Ramos (cell line): ENCODE measurements around the gene GAS1.

ENCODE experiments used
- in situ Hi-C: fragments of 300-500 bp; cut with MboI; formaldehyde crosslinking; loops from one replicate; pipeline ENCODE4 v1.14.3; 2022; ENCODE audit warnings: low sequenced_read_pairs; ENCODE audit not compliant: unreplicated experiment

GAS1 gene

GRCh38 chr9:86938780-86939179 is 8.5 kb downstream of the GAS1 start:
- in situ Hi-C loops, result no loop called here

- in situ Hi-C loops, result no loop called here
Observed at GRCh38 chr9:86926145-86926544, 21.2 kb downstream of the GAS1 start.

- in situ Hi-C loops, result no loop called here
Observed at GRCh38 chr9:86925686-86926085, 21.6 kb downstream of the GAS1 start.

GRCh38 chr9:86924206-86924605 is 23.1 kb downstream of the GAS1 start:
- in situ Hi-C loops, result no loop called here

GRCh38 chr9:86921151-86921923 is 26.0 kb downstream of the GAS1 start:
- in situ Hi-C loops, result no loop called here

- in situ Hi-C loops, result no loop called here
Observed at GRCh38 chr9:86918556-86918955, 28.8 kb downstream of the GAS1 start.

- in situ Hi-C loops, result no loop called here
Observed at GRCh38 chr9:86912210-86912609, 35.1 kb downstream of the GAS1 start.

- in situ Hi-C loops, result no loop called here
Observed at GRCh38 chr9:86909388-86909787, 37.9 kb downstream of the GAS1 start.

GRCh38 chr9:86908261-86908660 is 39.0 kb downstream of the GAS1 start:
- in situ Hi-C loops, result no loop called here

- in situ Hi-C loops, result no loop called here
Observed at GRCh38 chr9:86907346-86907745, 40.0 kb downstream of the GAS1 start.

- in situ Hi-C loops, result no loop called here
Observed at GRCh38 chr9:86903734-86904085, 43.6 kb downstream of the GAS1 start.

- in situ Hi-C loops, result no loop called here
Observed at GRCh38 chr9:86902991-86903733, 44.1 kb downstream of the GAS1 start.

- in situ Hi-C loops, result no loop called here
Observed at GRCh38 chr9:86902586-86902985, 44.7 kb downstream of the GAS1 start.

GRCh38 chr9:86902176-86902575 is 45.1 kb downstream of the GAS1 start:
- in situ Hi-C loops, result no loop called here

- in situ Hi-C loops, result no loop called here
Observed at GRCh38 chr9:86901511-86901910, 45.8 kb downstream of the GAS1 start.
